Rectal smooth muscle tissue (tissue), 1 donor: ENCODE measurements around the gene TPX2.

Experiments
- H3K27ac ChIP-seq: one replicate; pipeline ENCODE4 v1.7.0; 2013; ENCODE audit warnings: low read depth, low read length, inconsistent platforms
- H3K27me3 ChIP-seq: one replicate; pipeline ENCODE4 v1.7.0; 2013; ENCODE audit warnings: low read length; ENCODE audit not compliant: control insufficient read depth, insufficient read depth
- H3K36me3 ChIP-seq: one replicate; pipeline ENCODE4 v1.7.0; 2013; ENCODE audit warnings: low read length; ENCODE audit not compliant: control insufficient read depth, insufficient read depth
- H3K4me1 ChIP-seq: one replicate; pipeline ENCODE4 v1.7.0; 2013; ENCODE audit warnings: low read length; ENCODE audit not compliant: control insufficient read depth, insufficient read depth
- H3K4me3 ChIP-seq: one replicate; pipeline ENCODE4 v1.7.0; 2013; ENCODE audit warnings: low read length
- H3K9ac ChIP-seq: one replicate; pipeline ENCODE4 v1.7.0; 2013; ENCODE audit warnings: low read length

Gene TPX2

DNA sequence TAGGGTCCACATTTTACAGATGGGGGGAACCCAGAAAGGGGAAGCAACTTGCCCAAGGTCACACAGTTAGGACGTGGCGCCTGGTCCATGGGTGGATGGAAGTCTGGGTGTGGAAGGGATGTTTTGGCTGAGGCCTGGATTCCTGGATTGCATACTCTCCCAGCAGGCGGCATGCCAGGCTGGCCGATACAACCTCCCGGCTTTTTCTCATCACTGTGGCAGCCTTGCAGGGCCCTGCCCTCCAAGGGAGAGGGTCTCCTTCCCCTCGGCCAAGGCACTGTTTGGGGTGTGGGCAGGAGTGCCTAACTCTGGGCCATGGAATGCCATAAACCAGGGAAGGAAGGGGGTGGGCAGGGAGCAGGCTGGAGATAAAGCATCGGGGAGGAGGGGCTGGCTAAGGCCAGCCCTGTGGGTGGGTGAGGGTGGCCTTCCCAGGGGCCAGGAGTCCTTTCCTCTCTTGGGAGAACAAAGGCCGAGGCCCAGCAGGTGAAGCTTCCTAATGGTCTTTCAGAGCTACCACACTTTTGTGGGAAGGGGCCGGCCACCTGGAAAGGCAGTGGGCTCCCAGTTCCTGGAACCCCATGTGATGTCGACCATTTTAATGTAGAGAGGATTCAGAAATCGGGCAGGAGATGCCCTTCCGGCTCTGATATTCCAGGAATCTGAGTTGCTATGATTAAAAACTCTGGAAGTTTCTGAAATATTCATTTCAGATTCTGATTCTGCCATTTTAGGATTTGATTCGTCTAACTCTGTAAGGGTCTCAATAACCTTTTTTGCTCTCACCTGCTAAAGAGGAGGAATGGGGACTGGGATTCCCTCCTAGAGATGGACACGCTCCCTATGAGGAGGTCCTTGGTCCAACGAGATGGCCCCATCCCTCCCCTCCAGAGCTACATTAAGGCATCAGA lies 102.1 kb downstream of the TPX2 start:
- no peak overlapping the region for H3K9ac ChIP-seq
- no peak overlapping the region for H3K27ac ChIP-seq
- H3K27me3 ChIP-seq = no peaks in the 10 kb centered on the region
- no peak overlapping the region for H3K4me3 ChIP-seq
- H3K36me3 ChIP-seq = no peaks in the 10 kb centered on the region
- H3K4me1 ChIP-seq = peaks cover 3% of the 10 kb centered on the region

DNA sequence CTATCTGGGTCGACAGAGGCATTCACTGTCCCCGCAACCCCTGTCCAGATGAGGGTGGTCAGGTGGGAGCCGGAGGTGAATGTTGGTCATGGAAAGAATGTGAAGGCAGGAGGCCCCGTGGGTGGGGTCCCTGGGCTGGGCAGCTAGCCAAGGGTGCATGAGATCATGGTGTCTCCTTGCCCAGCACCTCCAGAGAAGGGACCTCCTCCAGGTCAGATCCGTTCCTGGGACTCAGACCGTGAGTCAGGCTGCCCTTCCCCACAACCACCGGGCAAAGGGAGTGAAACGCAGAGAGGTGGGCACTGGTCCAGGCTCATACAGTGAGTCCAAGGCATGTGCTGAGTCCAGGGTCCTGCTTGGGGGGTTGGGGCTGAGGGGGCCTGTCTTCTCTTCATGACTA lies 102.8 kb downstream of the TPX2 start:
- no peak overlapping the region for H3K9ac ChIP-seq
- no peaks in the 10 kb centered on the region for H3K36me3 ChIP-seq
- no peaks in the 10 kb centered on the region for H3K27me3 ChIP-seq
- no peaks in the 10 kb centered on the region for H3K4me1 ChIP-seq
- no peak overlapping the region for H3K4me3 ChIP-seq
- no peak overlapping the region for H3K27ac ChIP-seq

DNA sequence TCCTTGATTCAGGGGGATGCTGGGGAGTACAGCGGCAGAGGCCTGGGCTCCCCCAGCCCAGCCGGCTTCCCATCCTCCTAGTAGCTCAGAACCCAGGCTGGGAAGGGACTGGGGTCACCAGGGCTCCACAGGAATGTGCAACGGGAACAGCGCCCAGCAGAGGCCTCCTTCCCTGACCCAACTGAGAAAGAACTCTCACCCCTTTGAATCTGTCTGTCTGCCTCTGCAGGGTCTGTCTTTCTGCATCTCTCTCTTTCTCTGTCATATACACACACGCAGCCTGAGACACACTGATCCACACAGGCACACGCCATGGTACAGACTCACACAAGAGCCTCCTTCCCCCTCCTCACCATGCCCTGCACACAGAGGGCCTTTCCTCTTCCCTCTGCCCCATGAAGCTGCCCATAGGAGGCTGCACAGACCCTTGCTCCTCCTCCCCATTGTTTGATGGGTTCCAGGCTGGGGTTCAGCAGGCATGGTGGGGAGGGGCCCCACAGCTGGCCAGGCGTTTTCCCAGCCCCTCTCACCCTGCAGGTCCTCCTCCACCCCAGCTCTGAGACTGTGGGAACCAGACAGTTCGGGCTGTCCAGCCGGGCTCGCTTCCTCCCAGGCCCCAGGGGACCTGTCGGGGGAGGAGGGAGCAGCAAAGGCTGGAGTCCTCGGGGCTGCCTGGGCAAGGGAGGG lies 103.5 kb downstream of the TPX2 start:
- Histone ChIP-seq H3K4me3 (no peak overlapping the region), H3K27ac (no peak overlapping the region), H3K27me3 (no peaks in the 10 kb centered on the region), H3K36me3 (no peaks in the 10 kb centered on the region), H3K9ac (no peak overlapping the region), H3K4me1 (no peaks in the 10 kb centered on the region)

DNA sequence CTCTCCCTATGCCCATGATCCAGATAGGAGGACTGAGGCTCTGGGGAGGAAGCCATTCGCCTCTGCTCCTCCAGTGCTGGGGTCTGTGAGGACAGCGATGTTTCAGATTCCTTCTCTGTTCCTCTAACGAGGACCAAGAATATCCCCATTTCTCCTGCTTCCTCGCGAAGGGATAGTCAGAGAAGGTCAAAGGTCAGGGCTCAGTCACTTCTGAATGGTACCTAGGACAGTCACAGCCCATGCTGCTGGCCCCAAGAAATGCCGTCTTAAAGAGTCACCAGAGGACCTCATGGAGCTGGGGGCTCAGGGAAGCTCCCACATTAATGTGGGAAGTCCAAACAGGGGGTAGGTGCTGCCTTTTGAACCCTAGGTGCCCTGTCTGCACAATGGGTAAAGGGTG lies 104.2 kb downstream of the TPX2 start:
- Histone ChIP-seq H3K4me3 (no peak overlapping the region), H3K27ac (no peak overlapping the region), H3K9ac (no peak overlapping the region), H3K27me3 (no peaks in the 10 kb centered on the region), H3K4me1 (no peaks in the 10 kb centered on the region), H3K36me3 (no peaks in the 10 kb centered on the region)

DNA sequence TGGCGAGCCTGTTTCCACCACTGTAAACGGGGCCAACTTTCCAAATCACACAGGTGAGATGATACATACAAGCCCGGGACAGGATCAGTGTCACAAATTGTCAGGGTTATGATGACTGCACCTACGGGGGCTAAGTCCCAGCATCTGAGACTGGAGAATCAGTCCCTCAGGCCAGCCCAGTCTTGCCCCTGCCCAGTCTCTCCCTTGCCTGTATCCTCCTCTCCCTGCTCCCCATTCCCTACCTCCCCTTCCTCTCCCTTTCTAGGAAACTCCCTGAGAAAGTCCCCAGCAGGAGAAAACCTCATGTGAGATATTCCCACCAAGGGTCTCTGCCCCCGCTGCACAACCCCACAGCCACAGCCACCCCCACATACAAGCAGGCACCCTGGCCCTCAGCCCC lies 104.8 kb downstream of the TPX2 start:
- no peak overlapping the region for H3K4me3 ChIP-seq
- no peak overlapping the region for H3K27ac ChIP-seq
- H3K27me3 ChIP-seq = peaks cover 1% of the 10 kb centered on the region
- no peaks in the 10 kb centered on the region for H3K36me3 ChIP-seq
- H3K4me1 ChIP-seq = no peaks in the 10 kb centered on the region
- no peak overlapping the region for H3K9ac ChIP-seq

DNA sequence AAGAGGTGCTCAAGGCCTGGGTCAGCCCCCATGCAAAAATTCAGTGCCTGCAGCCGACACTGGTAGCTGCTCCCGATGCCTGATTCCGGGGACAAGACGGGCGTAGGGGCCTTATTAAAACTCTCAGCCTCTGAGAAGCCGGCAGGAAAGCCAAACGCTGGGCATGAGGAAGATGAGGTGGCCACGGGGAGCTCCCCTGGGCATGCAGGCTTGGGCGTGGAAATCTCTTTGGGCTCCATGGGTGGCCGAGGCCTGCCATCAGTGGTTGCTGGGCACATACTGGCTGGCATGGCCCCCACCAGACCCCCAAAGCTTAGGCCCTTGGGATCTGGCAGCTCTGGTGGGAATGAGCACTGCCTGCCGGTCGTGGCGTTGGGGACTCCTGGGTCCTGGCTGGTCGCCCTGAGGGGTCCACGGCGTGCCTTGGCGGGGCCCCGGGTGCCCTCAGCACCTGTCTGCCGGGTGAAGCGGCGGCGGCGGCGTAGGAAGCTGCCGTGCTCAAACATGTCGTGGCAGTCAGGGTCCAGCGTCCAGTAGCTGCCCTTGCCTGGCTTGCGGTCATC lies 105.7 kb downstream of the TPX2 start:
- Histone ChIP-seq H3K36me3 (no peaks in the 10 kb centered on the region), H3K4me1 (no peaks in the 10 kb centered on the region), H3K27ac (no peak overlapping the region), H3K27me3 (peaks cover 3% of the 10 kb centered on the region), H3K4me3 (no peak overlapping the region), H3K9ac (no peak overlapping the region)

DNA sequence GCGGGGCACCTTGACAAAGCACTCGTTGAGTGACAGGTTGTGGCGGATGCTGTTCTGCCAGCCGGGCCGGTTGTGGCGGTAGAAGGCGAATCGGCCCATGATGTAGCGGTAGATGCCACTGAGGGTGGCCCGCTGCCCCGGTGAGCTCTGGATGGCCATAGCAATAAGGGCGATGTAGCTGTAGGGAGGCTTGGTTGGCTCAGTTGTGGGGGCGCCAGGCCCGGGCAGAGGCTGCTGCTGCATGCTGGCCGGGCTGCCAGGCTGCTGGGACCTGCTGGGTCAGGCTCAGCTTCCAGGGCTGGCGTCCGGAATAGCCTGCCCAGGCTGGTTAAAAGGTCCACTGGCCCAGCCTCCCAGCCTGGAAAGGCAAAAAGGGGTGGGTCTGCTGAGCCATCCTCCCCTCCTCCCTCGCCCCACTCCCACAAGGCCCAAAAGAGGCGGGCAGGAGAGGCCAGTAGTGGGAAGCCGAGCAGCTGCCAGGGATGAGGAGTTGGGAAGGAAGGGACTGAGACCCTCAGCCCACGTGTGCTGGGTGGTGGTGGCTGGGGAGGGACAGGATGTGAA lies 106.3 kb downstream of the TPX2 start, which contains the start of gene FOXS1:
TSS of gene FOXS1 (minus strand) at position 305 of the 564 bp plus-strand sequence. CDS start at position 243, 62 bp downstream.
- H3K4me3 ChIP-seq = no peak within 1 kb of the TSS
- no peaks in the 10 kb centered on the region for H3K4me1 ChIP-seq

DNA sequence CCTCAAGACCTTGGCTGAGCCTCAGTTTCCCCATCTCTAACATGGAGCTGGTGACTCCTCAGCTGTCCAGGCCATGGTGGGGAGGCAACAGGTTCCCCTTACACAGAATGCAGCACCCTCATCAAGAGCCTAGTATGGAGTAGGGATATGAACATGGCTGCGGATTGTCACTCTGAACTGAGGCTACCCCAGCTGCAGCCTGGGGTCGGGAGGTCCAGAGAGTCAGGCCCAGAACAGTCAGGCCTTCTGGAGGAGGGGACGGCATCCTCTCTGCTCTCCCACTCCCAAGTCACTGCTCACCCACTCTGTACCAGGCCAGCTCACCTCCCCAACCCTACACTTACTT lies 107.7 kb downstream of the TPX2 start:
- Histone ChIP-seq H3K4me1 (no peaks in the 10 kb centered on the region), H3K36me3 (no peaks in the 10 kb centered on the region), H3K4me3 (no peak overlapping the region), H3K27me3 (peaks cover 3% of the 10 kb centered on the region), H3K9ac (no peak overlapping the region), H3K27ac (no peak overlapping the region)

More for the DNA sequence above, 106.3 kb downstream of the TPX2 start, which contains the start of gene FOXS1:
- H3K27ac ChIP-seq = no peak within 1 kb of the TSS
- H3K36me3 ChIP-seq = no peaks in the 10 kb centered on the region
- H3K27me3 ChIP-seq = peaks cover 3% of the 10 kb centered on the region
- H3K9ac ChIP-seq = no peak within 1 kb of the TSS

DNA sequence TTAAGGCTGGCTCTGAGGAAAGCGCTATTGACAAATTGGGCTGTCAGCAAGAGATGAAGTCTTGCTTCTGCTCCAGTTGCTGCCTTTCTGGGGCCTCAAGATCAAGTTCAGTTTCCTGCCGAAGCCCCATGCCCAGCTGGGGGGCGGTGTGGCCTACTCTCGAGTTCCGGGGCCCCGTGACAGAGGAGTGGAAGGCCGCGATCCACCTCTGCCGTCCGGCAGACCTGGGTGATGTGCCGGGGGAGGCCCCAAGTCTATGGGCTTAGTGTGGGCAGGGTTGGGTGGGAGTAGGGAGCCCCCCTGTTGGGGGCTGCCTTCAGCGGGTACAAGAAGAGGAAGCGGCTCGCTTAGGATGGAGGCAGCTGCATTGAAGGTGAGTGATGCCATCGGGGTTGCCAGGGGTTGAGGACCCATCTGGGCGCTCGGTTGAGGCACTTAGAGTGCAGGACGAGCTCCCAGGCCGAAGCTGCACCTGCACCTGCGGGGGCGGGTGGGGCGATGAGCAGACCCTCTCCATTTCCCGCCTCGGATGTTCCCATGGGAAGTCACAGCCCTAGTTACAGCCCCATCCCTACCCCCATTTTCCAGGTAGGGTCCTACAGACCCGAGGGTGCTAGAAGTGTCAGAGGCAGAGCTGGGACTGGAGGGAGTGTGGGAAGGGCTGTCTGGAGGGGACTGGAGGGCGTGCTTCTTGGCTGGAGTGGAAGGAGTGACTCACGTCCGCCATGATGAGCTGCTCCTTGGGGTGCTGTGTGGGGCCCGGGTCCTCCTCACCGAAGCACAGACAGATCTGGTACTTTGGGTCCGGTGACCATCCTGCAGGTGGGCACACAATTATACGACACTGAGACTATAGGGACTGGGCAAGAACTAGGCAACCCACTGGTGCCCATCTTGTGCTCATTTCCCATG lies 109.3 kb downstream of the TPX2 start:
- H3K4me1 ChIP-seq = no peaks in the 10 kb centered on the region
- H3K27ac ChIP-seq = no peak overlapping the region
- no peak overlapping the region for H3K4me3 ChIP-seq
- peaks cover 3% of the 10 kb centered on the region for H3K27me3 ChIP-seq
- no peaks in the 10 kb centered on the region for H3K36me3 ChIP-seq
- H3K9ac ChIP-seq = no peak overlapping the region

DNA sequence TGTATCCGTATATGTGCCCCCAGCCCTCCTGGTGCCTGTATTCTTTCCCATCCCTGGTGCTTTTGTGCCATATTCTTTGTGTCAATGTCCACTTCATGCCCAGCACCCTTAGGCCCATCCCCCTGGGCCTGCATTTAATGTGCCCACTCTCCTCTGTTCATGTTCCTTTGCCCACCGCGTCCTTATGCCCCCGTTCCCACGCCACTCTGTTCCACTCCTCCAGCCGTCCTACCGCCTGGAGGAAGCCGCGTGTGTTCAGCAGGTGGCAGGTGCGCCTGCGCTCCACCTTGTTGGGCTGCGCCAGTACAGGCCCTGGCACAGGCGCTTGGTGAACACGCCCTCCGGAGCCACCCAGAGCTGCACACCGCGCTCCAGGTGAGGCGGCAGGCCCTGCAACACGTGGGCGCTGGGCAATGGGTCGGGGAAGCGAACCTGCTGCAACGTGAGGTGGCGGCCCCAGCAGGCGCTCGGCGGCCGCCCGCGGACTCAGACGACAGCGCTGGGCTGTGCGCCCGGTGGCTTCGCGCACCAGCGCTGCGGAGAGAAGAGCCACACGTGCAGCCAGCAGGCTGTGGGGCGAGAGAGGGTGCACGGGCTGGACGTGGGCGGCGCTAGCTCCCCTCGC lies 110.3 kb downstream of the TPX2 start:
- Histone ChIP-seq H3K27ac (no peak overlapping the region), H3K9ac (no peak overlapping the region), H3K36me3 (no peaks in the 10 kb centered on the region), H3K4me1 (no peaks in the 10 kb centered on the region), H3K27me3 (peaks cover 3% of the 10 kb centered on the region), H3K4me3 (no peak overlapping the region)
